Astrocyte (in vitro differentiated cells and primary cell): ENCODE data around the gene THUMPD2.

Source experiments
- CTCF ChIP-seq: IDR thresholded peaks from 2 replicates; pipeline ENCODE4 v1.5.1; 2011; ENCODE audit warnings: low read depth, mild to moderate bottlenecking, inconsistent platforms, low read length, moderate library complexity; ENCODE audit not compliant: insufficient read depth
- EZH2 ChIP-seq: IDR thresholded peaks from 2 replicates; pipeline ENCODE4 v1.6.1; 2012; ENCODE audit warnings: mild to moderate bottlenecking, low read length, inconsistent platforms; ENCODE audit not compliant: insufficient read depth

GRCh38 chr2:39732482-39732881, 46.6 kb downstream of the THUMPD2 start:
- TF ChIP-seq CTCF = no peak
- TF ChIP-seq EZH2 = no peak
